ENCODE measurements around the gene DACT3. TPM values are rescaled to one million over a fixed set of nuclear protein-coding genes. Genes with fewer than 3 reads are reported as not detected.

The DACT3 gene
- total and polyA plus RNA-seq, 2 of the 13 experiments (the other 11 are each of a cell fraction or from before 2014, with no cell fraction given) = 0.04 TPM; not detected in 1

DNA sequence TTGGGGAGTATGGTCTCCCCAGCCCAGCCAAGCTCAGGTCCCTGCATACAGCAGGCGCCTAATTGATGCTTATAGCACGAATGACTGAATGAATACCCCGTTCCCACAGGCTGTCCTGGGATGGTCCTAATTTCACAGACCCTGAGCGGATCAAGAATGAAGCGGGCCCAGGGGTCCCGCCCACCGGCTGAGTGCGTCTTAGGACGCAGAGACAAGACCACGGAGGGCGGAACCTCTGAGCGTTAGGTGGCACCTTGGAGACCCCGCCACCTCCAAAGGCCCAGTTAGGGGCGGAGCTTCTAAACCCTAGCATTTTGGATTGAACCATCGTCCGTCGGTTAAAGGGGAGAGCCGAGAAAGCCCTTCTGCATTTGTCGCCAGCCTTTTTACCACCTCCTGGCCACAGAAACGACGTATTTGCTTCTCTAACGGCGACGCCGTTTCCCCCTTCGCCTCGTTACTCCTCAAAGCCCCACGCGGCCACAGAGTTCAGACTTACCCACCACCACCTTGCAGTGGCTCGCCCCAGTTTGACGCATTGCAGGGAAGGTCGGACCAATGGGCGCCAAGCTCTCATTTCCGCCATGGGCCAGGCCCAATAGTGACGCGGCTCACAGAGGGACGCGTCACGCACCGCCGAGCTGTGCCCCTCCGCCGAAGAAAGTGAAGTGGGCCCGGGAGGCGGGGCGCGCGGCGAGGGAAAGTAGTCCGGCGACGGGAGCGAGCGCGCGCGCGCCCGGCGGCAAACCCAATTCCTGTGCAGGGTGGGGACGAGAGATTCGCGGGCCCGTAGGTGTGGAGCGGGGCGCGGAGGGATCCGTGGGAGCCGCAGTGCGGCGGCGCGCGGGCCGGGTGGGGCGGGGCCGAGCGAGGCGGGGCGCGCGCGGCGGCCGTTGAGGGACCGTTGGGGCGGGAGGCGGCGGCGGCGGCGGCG, 60.3 kb downstream of the DACT3 start (continued):
- TF ChIP-seq HBP1 (CRISPR knock-in tag; IDR thresholded peaks at IDR 0.05; ENCODE audit: low read depth) = no peak
- peak; percentile 92 for TF ChIP-seq POGZ (CRISPR knock-in tag; IDR thresholded peaks at IDR 0.05)
- no peak for TF ChIP-seq ZNF496 (CRISPR knock-in tag; IDR thresholded peaks at IDR 0.05; ENCODE audit: insufficient replicate concordance)
- TF ChIP-seq KDM5A (IDR thresholded peaks at IDR 0.05; ENCODE audit: borderline replicate concordance, low read length) = peak; percentile 75; the same call in 1 of the 2 replicates
- no peak for TF ChIP-seq ZFP36 (IDR thresholded peaks at IDR 0.05; ENCODE audit: borderline replicate concordance, low read depth, low read length, partially characterized antibody)
- TF ChIP-seq ZNF670 (CRISPR knock-in tag; IDR thresholded peaks at IDR 0.05; ENCODE audit: borderline replicate concordance) = peak; percentile 82
- TF ChIP-seq TERF1 (CRISPR knock-in tag; IDR thresholded peaks at IDR 0.05) = no peak
- peak; percentile 24 for TF ChIP-seq TBL1XR1 (IDR thresholded peaks at IDR 0.05; ENCODE audit: borderline replicate concordance, low read length, partially characterized antibody)
- peak; percentile 71; the same call in 1 of the 2 replicates for TF ChIP-seq JUND (CRISPR knock-in tag; IDR thresholded peaks at IDR 0.05)
- TF ChIP-seq ZNF75D (CRISPR knock-in tag; IDR thresholded peaks at IDR 0.05; ENCODE audit: borderline replicate concordance) = no peak
- TF ChIP-seq SNAPC4 (CRISPR knock-in tag; IDR thresholded peaks at IDR 0.05) = no peak
- no peak for TF ChIP-seq SRSF4 (IDR thresholded peaks at IDR 0.05; ENCODE audit: low read depth, low read length, poor library complexity, severe bottlenecking)
- TF ChIP-seq ZNF441 (CRISPR knock-in tag; IDR thresholded peaks at IDR 0.05; ENCODE audit: borderline replicate concordance) = peak; percentile 35; the same call in 1 of the 2 replicates
- peak; percentile 7; the same call in 1 of the 2 replicates for TF ChIP-seq ZNF768 (CRISPR knock-in tag; IDR thresholded peaks at IDR 0.05)
- TF ChIP-seq, protein P1, sequence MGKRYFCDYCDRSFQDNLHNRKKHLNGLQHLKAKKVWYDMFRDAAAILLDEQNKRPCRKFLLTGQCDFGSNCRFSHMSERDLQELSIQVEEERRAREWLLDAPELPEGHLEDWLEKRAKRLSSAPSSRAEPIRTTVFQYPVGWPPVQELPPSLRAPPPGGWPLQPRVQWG (CRISPR knock-in tag; IDR thresholded peaks at IDR 0.05; ENCODE audit: borderline replicate concordance, low read depth) = no peak
- TF ChIP-seq ZNF615 (CRISPR knock-in tag; IDR thresholded peaks at IDR 0.05; ENCODE audit: borderline replicate concordance) = 0 out of 2 replicates have a peak, but pooled peaks have one; percentile 73
- peak; percentile 84; the same call in 1 of the 2 replicates for TF ChIP-seq ZNF589 (CRISPR knock-in tag; conservative IDR thresholded peaks at IDR 0.05)
- no peak for TF ChIP-seq ELK4 (CRISPR knock-in tag; IDR thresholded peaks at IDR 0.05; ENCODE audit: borderline replicate concordance)

All from HepG2 (cell line).